Cardiac muscle cell (in vitro differentiated cells and primary cell): ENCODE data around the gene RITA1. TPM values are rescaled to one million over a fixed set of nuclear protein-coding genes. Genes with fewer than 3 reads are reported as not detected.

Source experiments
- DNase-seq, 2 donors: peaks; one replicate each; pipeline versions ENCODE4 v3.0.0 to v3.0.0-alpha.2; 2010 to 2017; ENCODE audit warnings: low read depth in 1 of 2, low spot score in 1 of 2
- H3K27ac ChIP-seq: fragments of 200-600 bp; sonication (generic); 2 replicates; pipeline ENCODE4 v1.5.1; 2016
- H3K27me3 ChIP-seq: fragments of 200-600 bp; sonication (generic); 2 replicates; pipeline ENCODE4 v1.6.0; 2016; ENCODE audit warnings: control low read depth
- H3K36me3 ChIP-seq: fragments of 200-600 bp; sonication (generic); 2 replicates; pipeline ENCODE4 v1.5.1; 2016; ENCODE audit warnings: control low read depth
- H3K4me1 ChIP-seq: fragments of 200-600 bp; sonication (generic); 2 replicates; pipeline ENCODE4 v1.8.1; 2017; ENCODE audit warnings: low read depth, mild to moderate bottlenecking, mixed run types
- H3K4me3 ChIP-seq: fragments of 200-600 bp; sonication (generic); 2 replicates; pipeline ENCODE4 v1.5.1; 2016; ENCODE audit warnings: mild to moderate bottlenecking
- H3K9me3 ChIP-seq: fragments of 200-600 bp; sonication (generic); 2 replicates; pipeline ENCODE4 v1.5.1; 2017; ENCODE audit warnings: low read depth, mild to moderate bottlenecking, control low read depth
- polyA plus RNA-seq: library from polyadenylated mRNA; unstranded; fragments of >200 nt; fragmentation: Nextera tagmentation; extraction: Ambion mirVana; gene quantifications from 2 replicates; pipeline ENCODE4 v1.2.1, GENCODE V29; 2016
- total RNA-seq: library from RNA; depleted of rRNA; stranded (reverse); fragments of >200 nt; gene quantifications from 2 replicates; pipeline ENCODE4 v1.2.3, GENCODE V29; 2016
- TF ChIP-seq, protein P1 (sequence below): IDR thresholded peaks from 2 replicates; pipeline ENCODE4 v1.5.1; 2012; ENCODE audit warnings: low read depth, mild to moderate bottlenecking, low read length

RITA1 gene
- total and polyA plus RNA-seq, 2 experiments from 2014 or later = 36.1 to 40.7 TPM

- H3K36me3 ChIP-seq = peaks cover 7% of the 10 kb centered on the region
- peaks cover 14% of the 10 kb centered on the region for H3K4me1 ChIP-seq
- H3K27me3 ChIP-seq = no peaks in the 10 kb centered on the region
- TF ChIP-seq, protein P1, sequence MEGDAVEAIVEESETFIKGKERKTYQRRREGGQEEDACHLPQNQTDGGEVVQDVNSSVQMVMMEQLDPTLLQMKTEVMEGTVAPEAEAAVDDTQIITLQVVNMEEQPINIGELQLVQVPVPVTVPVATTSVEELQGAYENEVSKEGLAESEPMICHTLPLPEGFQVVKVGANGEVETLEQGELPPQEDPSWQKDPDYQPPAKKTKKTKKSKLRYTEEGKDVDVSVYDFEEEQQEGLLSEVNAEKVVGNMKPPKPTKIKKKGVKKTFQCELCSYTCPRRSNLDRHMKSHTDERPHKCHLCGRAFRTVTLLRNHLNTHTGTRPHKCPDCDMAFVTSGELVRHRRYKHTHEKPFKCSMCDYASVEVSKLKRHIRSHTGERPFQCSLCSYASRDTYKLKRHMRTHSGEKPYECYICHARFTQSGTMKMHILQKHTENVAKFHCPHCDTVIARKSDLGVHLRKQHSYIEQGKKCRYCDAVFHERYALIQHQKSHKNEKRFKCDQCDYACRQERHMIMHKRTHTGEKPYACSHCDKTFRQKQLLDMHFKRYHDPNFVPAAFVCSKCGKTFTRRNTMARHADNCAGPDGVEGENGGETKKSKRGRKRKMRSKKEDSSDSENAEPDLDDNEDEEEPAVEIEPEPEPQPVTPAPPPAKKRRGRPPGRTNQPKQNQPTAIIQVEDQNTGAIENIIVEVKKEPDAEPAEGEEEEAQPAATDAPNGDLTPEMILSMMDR = no peak
- H3K9me3 ChIP-seq = no peaks in the 10 kb centered on the region
- no peak overlapping the region for H3K27ac ChIP-seq
- no peak for DNase-seq
- no peak overlapping the region for H3K4me3 ChIP-seq
Observed at GRCh38 chr12:113163030-113163360, 22.5 kb upstream of the RITA1 start.

- H3K27ac ChIP-seq = no peak overlapping the region
- no peak for DNase-seq
- no peaks in the 10 kb centered on the region for H3K27me3 ChIP-seq
- peaks cover 10% of the 10 kb centered on the region for H3K36me3 ChIP-seq
- no peak overlapping the region for H3K4me3 ChIP-seq
- TF ChIP-seq, protein P1 = no peak
- no peaks in the 10 kb centered on the region for H3K9me3 ChIP-seq
- H3K4me1 ChIP-seq = peaks cover 14% of the 10 kb centered on the region
Observed at GRCh38 chr12:113164014-113164413, 21.5 kb upstream of the RITA1 start.

DNA sequence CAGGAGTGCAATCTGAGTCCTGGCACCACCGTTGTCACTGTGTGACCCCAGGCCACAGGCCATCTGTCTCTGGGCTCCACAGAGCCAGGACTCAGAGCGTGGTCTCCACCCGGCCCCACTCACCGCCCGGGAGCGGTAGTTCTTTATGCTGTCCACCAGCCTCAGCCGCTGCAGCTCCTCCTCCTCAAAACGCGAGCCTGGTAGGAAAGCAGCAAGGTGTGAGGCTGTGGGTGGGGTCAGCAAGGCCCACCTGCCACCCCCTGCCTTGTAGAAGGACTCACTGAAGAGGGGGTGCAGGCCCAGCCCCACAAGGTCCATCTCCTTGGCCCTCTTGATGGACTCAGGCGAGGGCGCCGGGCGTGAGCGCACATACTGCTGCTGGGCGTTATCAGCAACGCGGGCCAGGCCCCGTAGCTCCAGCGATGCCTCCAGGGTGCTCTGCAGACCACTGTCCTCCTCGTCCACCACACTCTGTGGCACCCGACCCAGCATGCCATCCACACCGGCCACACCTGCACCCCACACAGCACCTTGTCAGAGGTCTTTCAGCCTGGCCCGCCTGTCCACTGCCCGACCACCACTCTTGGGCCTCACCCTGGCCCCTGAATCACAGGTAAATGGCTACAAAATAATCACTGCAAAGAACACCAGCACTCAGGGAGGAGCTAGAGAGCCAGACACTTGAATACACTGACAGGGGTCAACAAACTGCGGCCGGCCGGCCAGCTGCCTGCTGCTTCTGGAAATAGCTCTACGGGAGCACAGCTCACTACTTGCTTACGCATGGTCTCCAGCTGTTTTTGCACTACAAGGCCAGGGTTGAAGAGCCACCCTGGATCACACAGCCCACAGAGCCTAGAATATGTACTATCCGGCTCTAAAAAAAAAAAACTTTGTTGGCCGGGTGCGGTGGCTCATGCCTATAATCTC, 19.7 kb upstream of the RITA1 start:
- H3K36me3 ChIP-seq = peaks cover 13% of the 10 kb centered on the region
- no peak overlapping the region for H3K4me3 ChIP-seq
- H3K27ac ChIP-seq = no peak overlapping the region
- TF ChIP-seq, protein P1 = no peak
- H3K27me3 ChIP-seq = no peaks in the 10 kb centered on the region
- DNase-seq = no peak
- H3K9me3 ChIP-seq = no peaks in the 10 kb centered on the region
- peaks cover 14% of the 10 kb centered on the region for H3K4me1 ChIP-seq

- no peak for DNase-seq
- peaks cover 28% of the 10 kb centered on the region for H3K36me3 ChIP-seq
- TF ChIP-seq, protein P1 = no peak
Observed at GRCh38 chr12:113167868-113168267, 17.7 kb upstream of the RITA1 start.

DNA sequence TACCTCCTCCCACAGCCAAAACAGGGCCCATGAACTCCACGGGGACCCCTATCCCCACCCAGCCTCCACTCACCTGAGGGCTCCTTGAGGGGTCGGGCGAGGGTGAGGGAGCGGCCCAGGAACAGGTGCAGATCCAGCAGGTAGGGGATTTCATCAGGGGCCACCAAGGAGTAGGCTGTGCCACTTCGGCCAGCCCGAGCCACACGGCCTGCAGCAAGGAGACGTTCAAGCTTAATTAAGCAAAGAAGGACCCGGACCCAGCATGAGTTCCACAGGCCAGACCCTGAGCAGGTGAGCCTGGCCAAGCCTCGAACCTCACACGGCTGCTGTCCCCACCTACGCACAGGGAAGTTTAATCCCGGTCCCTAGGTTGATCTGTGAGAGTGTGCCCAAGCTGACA, 15.8 kb upstream of the RITA1 start:
- H3K27ac ChIP-seq = no peak overlapping the region
- no peaks in the 10 kb centered on the region for H3K27me3 ChIP-seq
- no peak overlapping the region for H3K4me3 ChIP-seq
- TF ChIP-seq, protein P1 = no peak
- DNase-seq = no peak
- H3K36me3 ChIP-seq = peaks cover 39% of the 10 kb centered on the region
- no peaks in the 10 kb centered on the region for H3K9me3 ChIP-seq
- H3K4me1 ChIP-seq = no peaks in the 10 kb centered on the region

More at GRCh38 chr12:113167868-113168267, 17.7 kb upstream of the RITA1 start:
- H3K4me3 ChIP-seq = no peak overlapping the region
- H3K9me3 ChIP-seq = no peaks in the 10 kb centered on the region
- H3K27ac ChIP-seq = no peak overlapping the region
- no peaks in the 10 kb centered on the region for H3K27me3 ChIP-seq
- peaks cover 3% of the 10 kb centered on the region for H3K4me1 ChIP-seq
